Brain microvascular endothelial cell (primary cell): ENCODE measurements around the gene PRKCQ.
"Not testable (repeated sequence)": the region's sequence is repeated elsewhere in the genome, so short reads cannot be mapped to it uniquely, and the experiment has no call there.

Experiments used
- DNase-seq: peaks from one replicate; pipeline ENCODE4 v3.0.0-alpha.2; 2020
- H3K27ac ChIP-seq: fragments of 250-450 bp; sonication (Bioruptor Pico); 2 replicates; pipeline ENCODE4 v1.5.1; 2020; ENCODE audit warnings: mild to moderate bottlenecking, moderate library complexity
- H3K27me3 ChIP-seq: fragments of 250-450 bp; sonication (Bioruptor Pico); replicated peaks from 2 replicates; pipeline ENCODE4 v1.5.1; 2020; ENCODE audit warnings: mild to moderate bottlenecking
- H3K36me3 ChIP-seq: fragments of 250-450 bp; sonication (Bioruptor Pico); replicated peaks from 2 replicates; pipeline ENCODE4 v1.5.1; 2020; ENCODE audit warnings: mild to moderate bottlenecking
- H3K4me3 ChIP-seq: 2 replicates; pipeline ENCODE4 v1.5.1; 2011; ENCODE audit warnings: low read depth, mild to moderate bottlenecking, control low read depth, low read length, moderate library complexity
- in situ Hi-C: cut with HindIII; loops from 2 replicates; pipeline ENCODE4 v1.10.0; 2017; ENCODE audit warnings: low sequenced_read_pairs, low pct_ligation_motif_present
- TF ChIP-seq, protein P1 (sequence below): IDR thresholded peaks from 2 replicates; pipeline ENCODE4 v1.5.1; 2011; ENCODE audit warnings: low read depth, mild to moderate bottlenecking, moderate library complexity, low read length, control low read depth, inconsistent platforms; ENCODE audit errors: missing control alignments

PRKCQ gene

DNA sequence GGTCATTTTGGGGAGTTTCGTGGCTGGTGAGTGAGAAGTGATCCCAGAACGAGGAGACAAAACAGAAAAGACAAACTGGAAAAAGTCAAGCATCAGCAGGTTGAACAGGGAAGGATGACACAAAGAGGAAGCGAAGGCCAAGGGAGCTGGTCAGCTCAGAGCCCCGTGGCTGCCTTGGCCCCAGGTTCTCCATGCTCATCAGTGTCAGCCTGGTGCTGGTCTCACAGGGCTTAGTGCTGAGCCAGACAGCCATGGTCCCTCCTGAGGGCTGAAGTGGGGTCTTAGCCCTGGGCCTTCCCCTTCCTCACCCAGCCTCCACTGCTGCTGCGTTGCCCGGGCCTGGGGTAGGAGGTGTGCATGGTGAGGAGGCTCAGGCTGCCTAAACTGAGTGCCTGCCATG lies 193.7 kb downstream of the PRKCQ start:
- H3K4me3 ChIP-seq = no peak overlapping the region
- TF ChIP-seq, protein P1, sequence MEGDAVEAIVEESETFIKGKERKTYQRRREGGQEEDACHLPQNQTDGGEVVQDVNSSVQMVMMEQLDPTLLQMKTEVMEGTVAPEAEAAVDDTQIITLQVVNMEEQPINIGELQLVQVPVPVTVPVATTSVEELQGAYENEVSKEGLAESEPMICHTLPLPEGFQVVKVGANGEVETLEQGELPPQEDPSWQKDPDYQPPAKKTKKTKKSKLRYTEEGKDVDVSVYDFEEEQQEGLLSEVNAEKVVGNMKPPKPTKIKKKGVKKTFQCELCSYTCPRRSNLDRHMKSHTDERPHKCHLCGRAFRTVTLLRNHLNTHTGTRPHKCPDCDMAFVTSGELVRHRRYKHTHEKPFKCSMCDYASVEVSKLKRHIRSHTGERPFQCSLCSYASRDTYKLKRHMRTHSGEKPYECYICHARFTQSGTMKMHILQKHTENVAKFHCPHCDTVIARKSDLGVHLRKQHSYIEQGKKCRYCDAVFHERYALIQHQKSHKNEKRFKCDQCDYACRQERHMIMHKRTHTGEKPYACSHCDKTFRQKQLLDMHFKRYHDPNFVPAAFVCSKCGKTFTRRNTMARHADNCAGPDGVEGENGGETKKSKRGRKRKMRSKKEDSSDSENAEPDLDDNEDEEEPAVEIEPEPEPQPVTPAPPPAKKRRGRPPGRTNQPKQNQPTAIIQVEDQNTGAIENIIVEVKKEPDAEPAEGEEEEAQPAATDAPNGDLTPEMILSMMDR = no peak
- no peak overlapping the region for H3K27ac ChIP-seq
- in situ Hi-C loops = no loop called here
- no peaks in the 10 kb centered on the region for H3K36me3 ChIP-seq
- DNase-seq = no peak
- H3K27me3 ChIP-seq = no peaks in the 10 kb centered on the region

DNA sequence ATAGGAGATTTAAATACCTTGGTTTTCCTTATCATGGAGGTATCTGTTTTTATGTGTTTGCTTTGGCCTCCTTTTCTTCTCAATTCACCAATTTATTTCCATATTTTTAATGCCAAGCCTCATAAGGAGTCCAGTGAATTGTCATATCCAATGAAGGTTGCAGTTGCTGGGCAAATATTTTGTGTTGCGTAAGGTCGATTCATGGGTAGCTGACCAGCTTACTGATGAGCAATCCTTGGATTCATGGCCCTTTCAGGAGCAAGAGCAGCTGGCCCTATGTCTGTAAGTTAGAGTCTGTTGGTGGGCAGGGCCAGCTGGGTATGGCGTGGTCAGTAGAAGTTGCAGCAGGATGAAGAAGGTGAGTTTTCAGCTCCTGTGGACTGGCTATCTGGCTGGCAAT lies 194.4 kb downstream of the PRKCQ start:
- H3K27me3 ChIP-seq = no peaks in the 10 kb centered on the region
- no peak for DNase-seq
- H3K36me3 ChIP-seq = no peaks in the 10 kb centered on the region
- H3K27ac ChIP-seq = no peak overlapping the region
- TF ChIP-seq, protein P1 = no peak
- in situ Hi-C loops = no loop called here
- no peak overlapping the region for H3K4me3 ChIP-seq

DNA sequence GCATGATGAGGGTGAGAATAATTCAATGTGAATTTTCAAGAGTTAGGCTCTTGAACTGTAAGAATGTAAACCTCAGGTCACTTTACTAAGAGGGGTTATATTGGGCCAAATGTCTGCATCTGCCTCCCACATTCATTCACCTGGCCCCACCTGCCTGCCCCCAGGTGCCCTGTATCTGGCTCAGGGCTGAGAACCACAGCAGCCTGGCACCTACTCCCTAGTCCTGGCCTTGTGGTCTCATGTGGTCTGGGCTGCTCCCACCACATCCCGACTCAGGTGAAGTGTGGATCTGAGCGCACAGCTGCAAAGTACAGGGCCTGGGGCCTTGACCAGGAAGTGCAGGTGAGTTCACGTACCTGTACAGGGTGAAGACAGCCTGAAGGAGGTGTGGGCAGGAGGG lies 195.2 kb downstream of the PRKCQ start:
- Histone ChIP-seq H3K27ac (no peak overlapping the region), H3K36me3 (no peaks in the 10 kb centered on the region), H3K27me3 (no peaks in the 10 kb centered on the region), H3K4me3 (no peak overlapping the region)
- in situ Hi-C loops = no loop called here
- no peak for DNase-seq
- TF ChIP-seq, protein P1 = no peak

DNA sequence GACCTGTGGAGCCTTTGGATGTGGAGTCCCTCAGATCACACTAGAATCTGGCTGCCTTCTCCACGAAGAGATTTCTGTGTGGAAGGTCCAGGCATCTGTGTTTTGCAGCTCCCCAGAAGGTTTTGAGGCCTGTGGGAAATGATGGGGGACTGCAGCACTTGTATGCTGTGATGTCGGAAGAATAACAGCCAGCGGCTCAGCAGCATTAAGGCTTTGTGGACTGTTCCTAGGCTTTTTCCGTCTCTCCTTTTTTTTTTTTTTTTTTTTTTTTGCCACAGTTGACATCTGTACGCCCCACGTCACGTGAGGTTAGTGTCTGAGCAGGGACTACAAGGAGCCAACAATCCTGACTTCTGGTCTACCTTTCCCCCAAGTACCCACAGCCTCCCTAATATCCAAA lies 196.0 kb downstream of the PRKCQ start:
- Histone ChIP-seq H3K27me3 (no peaks in the 10 kb centered on the region), H3K36me3 (no peaks in the 10 kb centered on the region), H3K27ac (no peak overlapping the region), H3K4me3 (no peak overlapping the region)
- in situ Hi-C loops = no loop called here
- TF ChIP-seq, protein P1 = no peak
- no peak for DNase-seq

DNA sequence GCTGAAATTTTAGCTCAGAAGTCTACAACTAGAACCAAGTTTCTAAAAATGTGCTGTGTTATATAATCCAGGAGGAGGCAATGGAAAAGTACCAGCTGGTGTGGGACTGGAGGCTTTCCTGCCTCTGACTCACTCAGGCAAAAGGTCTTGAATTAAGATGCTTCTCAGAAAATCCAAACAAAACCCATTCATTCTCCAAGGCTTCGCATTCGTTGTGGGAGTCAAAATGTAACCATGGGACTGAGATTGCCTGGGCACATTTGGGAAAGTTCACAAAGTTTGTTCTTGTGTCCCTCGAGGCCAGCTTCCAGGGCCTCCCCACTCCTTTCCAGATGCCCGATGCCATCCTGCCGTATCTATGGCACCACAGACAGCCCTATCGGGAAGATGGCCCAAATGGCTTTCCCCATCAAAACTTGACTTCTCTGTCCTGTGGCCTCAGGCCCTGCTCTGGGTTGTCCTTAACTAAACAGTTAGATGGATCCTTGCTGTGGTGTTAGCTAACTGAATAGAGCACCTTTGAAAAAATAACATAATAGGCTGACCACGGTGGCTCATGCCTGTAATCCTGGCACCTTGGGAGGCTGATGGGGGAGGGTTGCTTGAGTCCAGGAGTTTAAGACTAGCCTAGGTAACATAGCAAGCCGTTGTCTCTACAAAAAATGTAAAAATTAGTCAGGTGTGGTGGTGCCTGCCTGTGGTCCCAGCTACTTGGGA lies 196.8 kb downstream of the PRKCQ start:
- Histone ChIP-seq H3K4me3 (no peak overlapping the region), H3K36me3 (no peaks in the 10 kb centered on the region), H3K27ac (no peak overlapping the region), H3K27me3 (no peaks in the 10 kb centered on the region)
- TF ChIP-seq, protein P1 = no peak
- peak; percentile 25 for DNase-seq
- in situ Hi-C loops = no loop called here

DNA sequence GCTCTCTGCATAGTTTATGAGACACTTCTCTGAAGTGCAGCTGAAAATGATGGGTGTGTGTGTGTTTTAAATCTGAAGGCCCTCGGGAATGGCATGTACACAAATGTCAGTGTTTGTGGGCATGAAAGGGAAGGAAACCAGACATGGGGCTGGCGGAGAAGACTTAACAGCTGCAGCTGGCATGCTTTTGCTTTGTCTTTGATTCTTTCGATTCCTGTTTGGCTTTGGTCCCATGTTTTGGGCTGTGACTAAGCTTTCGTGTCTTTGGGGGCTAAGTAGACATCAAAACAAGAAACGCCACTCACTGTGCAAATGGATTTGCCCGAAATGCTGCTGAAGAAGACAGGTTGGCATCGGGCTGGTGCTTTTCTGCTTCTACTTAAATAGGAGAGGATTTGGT lies 198.0 kb downstream of the PRKCQ start:
- Histone ChIP-seq H3K4me3 (no peak overlapping the region), H3K27ac (no peak overlapping the region), H3K36me3 (no peaks in the 10 kb centered on the region), H3K27me3 (no peaks in the 10 kb centered on the region)
- DNase-seq = no peak
- TF ChIP-seq, protein P1 = no peak
- in situ Hi-C loops = no loop called here

DNA sequence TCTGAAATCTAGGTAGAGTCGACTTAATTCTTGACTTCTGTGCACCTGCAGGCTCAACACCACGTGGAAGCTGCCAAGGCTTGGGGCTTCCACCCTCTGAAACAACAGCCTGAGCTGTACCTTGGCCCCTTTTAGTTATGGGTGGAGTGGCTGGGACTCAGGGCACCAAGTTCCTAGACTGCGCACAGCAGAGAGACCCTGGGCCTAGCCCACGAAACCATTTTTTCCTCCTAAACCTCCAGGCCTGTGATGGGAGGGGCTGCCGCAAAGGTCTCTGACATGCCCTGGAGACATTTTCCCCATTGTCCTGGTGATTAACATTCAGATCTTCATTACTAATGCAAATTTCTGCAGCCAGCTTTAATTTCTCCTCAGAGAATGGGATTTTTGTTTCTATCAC lies 199.6 kb downstream of the PRKCQ start:
- in situ Hi-C loops, H3K27ac ChIP-seq, H3K4me3 ChIP-seq, H3K36me3 ChIP-seq, H3K27me3 ChIP-seq, DNase-seq: not testable (repeated sequence)
